Mesodermal cell (in vitro differentiated cells): ENCODE results near the gene TNFRSF12A.

Experiments used
- H3K27ac ChIP-seq: 2 replicates; pipeline ENCODE4 v1.7.0; 2013; ENCODE audit warnings: mild to moderate bottlenecking, low read depth, low read length, moderate library complexity; ENCODE audit not compliant: severe bottlenecking
- H3K36me3 ChIP-seq: 2 replicates; pipeline ENCODE4 v1.7.1; 2013; ENCODE audit warnings: mild to moderate bottlenecking, low read length, moderate library complexity; ENCODE audit not compliant: control insufficient read depth, insufficient read depth
- H3K4me1 ChIP-seq: one replicate; pipeline ENCODE4 v1.7.1; 2013; ENCODE audit warnings: mild to moderate bottlenecking, low read length; ENCODE audit not compliant: insufficient read depth, control insufficient read depth, poor library complexity, severe bottlenecking
- H3K4me3 ChIP-seq: 2 replicates; pipeline ENCODE4 v1.7.0; 2013; ENCODE audit warnings: low read length, control low read depth, mild to moderate bottlenecking; ENCODE audit not compliant: insufficient read depth, poor library complexity, severe bottlenecking; ENCODE audit errors: extremely low read depth
- H3K9me3 ChIP-seq: 2 replicates; pipeline ENCODE4 v1.7.1; 2013; ENCODE audit warnings: mild to moderate bottlenecking, low read length, moderate library complexity; ENCODE audit not compliant: control insufficient read depth
- WGBS, 2 experiments: methylation state at CpG; one replicate each; pipeline ENCODE4 v1.1.5; 2013; ENCODE audit warnings: missing lambda C conversion rate in 2 of 2; ENCODE audit not compliant: insufficient coverage in 2 of 2; 5-methylcytosine and 5-hydroxymethylcytosine counted together

The TNFRSF12A gene

GRCh38 chr16:3001316-3001715 lies 18.9 kb upstream of the TNFRSF12A start:
- H3K9me3 ChIP-seq: no peaks in the 10 kb centered on the region
- H3K27ac ChIP-seq: no peak overlapping the region
- no peaks in the 10 kb centered on the region for H3K36me3 ChIP-seq
- H3K4me1 ChIP-seq: no peaks in the 10 kb centered on the region
- WGBS, 2 experiments: 78 to 85% methylated on average over 7 to 8 of the region's 12 CpGs
- H3K4me3 ChIP-seq: no peak overlapping the region

- Histone ChIP-seq H3K4me3 (no peak overlapping the region), H3K27ac (no peak overlapping the region), H3K9me3 (no peaks in the 10 kb centered on the region), H3K4me1 (peaks cover 18% of the 10 kb centered on the region), H3K36me3 (no peaks in the 10 kb centered on the region)
- WGBS, 2 experiments: 6 to 7% methylated on average over 38 to 43 of the region's 58 CpGs
Measured at GRCh38 chr16:3003582-3004270, 16.4 kb upstream of the TNFRSF12A start.

GRCh38 chr16:3004319-3004718 lies 15.8 kb upstream of the TNFRSF12A start:
- no peaks in the 10 kb centered on the region for H3K9me3 ChIP-seq
- no peak overlapping the region for H3K4me3 ChIP-seq
- no peaks in the 10 kb centered on the region for H3K36me3 ChIP-seq
- H3K4me1 ChIP-seq: peaks cover 20% of the 10 kb centered on the region
- no peak overlapping the region for H3K27ac ChIP-seq
- 0 to 1% methylated on average over 37 to 60 of the region's 67 CpGs for WGBS, 2 experiments

DNA sequence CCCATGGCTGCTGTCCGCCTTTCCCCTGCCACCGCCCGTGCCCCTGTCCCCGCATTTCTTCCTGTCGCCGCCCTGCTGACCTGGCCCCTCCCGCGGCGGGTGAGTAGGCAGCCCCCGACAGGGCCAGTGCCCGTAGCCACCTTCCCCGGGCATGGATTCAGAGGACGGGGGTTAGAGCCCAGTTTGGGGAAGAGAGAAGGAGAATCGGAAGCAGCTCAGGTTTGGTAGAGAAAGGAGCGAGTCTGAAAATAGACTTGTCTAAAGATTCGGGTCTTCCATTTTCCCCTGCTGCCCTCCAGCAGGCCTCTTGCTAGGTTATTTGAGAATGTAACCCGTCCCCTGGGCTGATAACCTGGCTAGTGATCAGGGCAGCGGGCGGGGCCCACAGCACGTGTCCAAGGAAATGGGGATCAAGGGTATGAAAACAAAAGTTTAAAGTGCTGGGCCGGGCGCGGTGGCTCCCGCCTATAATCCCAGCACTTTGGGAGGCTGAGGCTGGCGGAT lies 15.3 kb upstream of the TNFRSF12A start:
- peaks cover 25% of the 10 kb centered on the region for H3K4me1 ChIP-seq
- no peaks in the 10 kb centered on the region for H3K9me3 ChIP-seq
- peak overlapping the region; percentile 18 for H3K4me3 ChIP-seq
- H3K27ac ChIP-seq: no peak overlapping the region
- no peaks in the 10 kb centered on the region for H3K36me3 ChIP-seq
- 3 to 6% methylated on average over 12 to 20 of the region's 25 CpGs for WGBS, 2 experiments

DNA sequence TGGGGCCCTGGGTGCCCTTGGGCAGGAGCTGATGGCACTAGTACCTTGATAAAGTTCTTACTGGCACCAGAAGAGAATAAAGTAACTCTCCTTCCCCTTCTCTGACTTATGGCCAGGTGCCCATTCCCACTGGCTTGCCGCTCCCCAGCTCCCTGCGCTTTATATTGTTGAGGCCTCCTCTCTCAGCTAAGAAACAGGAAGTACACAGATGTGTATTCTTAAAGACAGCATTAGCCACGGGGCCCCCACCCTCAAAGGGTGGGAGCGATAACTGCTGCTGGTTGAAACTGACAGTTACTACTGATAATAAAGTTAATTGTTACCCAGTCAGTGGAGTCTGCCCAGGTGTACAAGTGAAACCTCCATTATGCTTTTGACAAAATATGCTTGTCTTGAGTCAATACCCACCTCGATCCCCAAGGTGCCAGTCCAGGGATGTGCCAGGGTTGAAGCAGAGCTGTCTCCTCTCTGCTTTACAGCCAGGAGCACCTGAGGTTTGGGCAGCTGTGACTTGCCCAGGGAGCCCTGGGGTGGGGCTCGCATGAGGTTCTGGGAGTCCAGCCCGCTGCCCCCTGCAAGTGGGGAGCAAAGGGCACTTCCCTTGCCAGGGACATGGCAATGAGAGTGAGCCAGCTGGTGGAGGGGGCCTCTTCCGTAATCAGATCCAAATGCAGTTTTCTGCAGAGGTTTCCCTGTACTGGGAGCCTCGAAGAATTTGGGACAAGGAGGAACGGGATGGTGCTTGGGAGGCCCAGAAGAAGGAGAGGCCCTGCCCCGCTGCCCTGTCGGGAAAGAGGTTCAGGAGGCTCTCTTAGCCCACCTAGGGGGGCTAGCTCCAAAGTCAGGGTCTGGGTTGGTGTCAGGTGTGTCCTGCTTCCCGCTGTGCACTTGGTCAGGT lies 12.9 kb upstream of the TNFRSF12A start:
- H3K4me1 ChIP-seq: peaks cover 31% of the 10 kb centered on the region
- H3K36me3 ChIP-seq: no peaks in the 10 kb centered on the region
- no peak overlapping the region for H3K4me3 ChIP-seq
- no peak overlapping the region for H3K27ac ChIP-seq
- no peaks in the 10 kb centered on the region for H3K9me3 ChIP-seq
- WGBS, 2 experiments: 60% methylated on average over 12 to 13 of the region's 13 CpGs

DNA sequence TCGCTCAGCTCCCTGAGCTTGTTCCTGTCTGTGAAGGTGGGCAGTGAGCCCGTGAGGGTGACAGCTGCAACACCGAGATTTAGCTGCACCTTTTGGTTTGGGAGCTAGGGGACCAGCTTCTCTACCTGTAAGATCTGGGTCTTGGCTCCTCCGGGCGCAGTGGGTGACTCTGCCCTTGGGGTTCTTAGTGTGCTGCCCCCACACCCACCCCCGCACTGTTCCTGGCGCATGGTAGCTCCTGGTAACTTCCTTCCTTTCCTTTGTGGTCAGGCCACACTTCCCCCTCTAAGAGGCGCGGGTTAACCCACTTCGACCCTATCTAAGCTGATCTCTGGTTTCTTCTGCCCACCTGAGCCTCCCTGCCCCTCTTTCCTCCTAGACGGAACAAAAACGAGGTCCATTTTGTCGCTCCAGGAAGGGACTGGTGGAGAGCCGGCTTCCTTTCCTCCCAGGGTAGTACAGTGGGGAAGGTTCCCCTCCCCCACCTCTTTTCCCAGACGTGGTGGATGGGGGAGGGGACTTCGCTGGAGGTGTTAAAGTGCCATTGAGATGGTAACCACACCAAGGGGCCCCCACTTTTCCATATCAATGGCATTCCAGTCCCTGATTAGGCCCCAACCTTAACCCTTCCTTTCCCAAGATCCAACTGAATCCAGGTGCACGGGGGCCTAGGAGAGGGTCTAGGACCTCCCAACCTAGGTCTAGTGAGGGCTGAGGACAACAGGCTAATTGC lies 12.0 kb upstream of the TNFRSF12A start:
- WGBS, 2 experiments: 13 to 22% methylated on average over 10 to 11 of the region's 17 CpGs
- Histone ChIP-seq H3K9me3 (no peaks in the 10 kb centered on the region), H3K36me3 (no peaks in the 10 kb centered on the region), H3K27ac (no peak overlapping the region), H3K4me3 (no peak overlapping the region), H3K4me1 (peaks cover 38% of the 10 kb centered on the region)

DNA sequence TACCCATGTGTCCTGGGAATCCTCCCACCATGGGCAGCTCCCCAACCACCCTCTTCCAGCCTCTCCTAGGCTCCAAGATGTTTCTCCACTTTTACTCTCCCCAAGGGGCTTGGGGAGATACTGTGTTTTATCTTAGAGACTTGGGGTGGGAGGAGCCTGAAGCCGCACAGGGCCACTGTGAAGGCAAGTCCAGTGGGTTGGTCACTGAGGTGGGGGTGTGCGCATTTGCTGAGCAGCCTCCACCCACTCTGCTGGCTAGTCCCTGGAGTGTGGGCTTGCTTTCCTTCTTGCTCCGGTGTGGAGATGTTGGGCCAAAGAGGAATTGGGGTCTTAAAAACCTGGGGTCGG lies 11.5 kb upstream of the TNFRSF12A start:
- Histone ChIP-seq H3K4me3 (no peak overlapping the region), H3K36me3 (no peaks in the 10 kb centered on the region), H3K4me1 (peaks cover 39% of the 10 kb centered on the region), H3K27ac (no peak overlapping the region), H3K9me3 (no peaks in the 10 kb centered on the region)
- 51% methylated on average over 4 of the region's 4 CpGs for WGBS, 2 experiments

DNA sequence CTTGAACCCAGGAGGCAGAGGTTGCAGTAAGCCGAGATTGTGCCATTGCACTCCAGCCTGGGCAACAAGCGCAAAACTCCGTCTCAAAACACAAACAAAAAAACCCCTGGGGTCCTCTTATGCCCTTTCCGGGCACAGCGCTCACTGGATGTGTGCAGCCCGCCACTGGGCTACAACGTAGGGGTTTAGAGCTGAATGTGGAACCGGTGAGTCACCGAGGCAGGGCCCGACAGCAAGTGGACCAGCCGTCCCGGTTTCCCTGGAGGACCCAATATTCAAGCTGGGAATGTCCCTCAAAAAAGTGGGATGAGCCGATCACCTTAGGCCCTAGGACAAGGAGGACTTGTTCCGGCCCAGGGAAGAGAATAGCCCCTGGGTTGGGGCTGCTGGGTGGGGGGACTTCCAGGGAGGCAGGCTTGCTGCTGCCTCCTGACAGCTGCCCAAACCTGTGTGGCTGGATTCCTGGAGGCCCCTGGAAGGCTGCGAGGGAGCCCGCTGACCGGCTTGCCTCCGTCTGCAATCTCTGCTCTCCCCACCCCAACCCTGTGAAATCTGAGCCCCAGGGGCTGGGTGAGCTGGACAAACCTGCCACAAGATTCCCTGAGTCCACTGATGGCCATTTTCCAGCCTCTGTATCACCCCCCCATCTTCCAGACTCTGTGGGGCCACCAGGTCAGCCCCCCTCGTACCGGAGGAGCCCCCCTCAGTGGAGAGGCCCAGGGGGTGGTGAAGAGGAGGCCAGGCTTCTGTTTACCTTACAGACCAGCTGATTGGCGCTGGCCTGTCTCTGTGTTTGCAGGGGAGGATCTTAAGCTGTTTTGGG lies 10.4 kb upstream of the TNFRSF12A start:
- 34 to 38% methylated on average over 14 to 18 of the region's 21 CpGs for WGBS, 2 experiments
- no peaks in the 10 kb centered on the region for H3K9me3 ChIP-seq
- peaks cover 41% of the 10 kb centered on the region for H3K4me1 ChIP-seq
- peak overlapping the region; percentile 23 for H3K27ac ChIP-seq
- H3K36me3 ChIP-seq: no peaks in the 10 kb centered on the region
- H3K4me3 ChIP-seq: no peak overlapping the region

DNA sequence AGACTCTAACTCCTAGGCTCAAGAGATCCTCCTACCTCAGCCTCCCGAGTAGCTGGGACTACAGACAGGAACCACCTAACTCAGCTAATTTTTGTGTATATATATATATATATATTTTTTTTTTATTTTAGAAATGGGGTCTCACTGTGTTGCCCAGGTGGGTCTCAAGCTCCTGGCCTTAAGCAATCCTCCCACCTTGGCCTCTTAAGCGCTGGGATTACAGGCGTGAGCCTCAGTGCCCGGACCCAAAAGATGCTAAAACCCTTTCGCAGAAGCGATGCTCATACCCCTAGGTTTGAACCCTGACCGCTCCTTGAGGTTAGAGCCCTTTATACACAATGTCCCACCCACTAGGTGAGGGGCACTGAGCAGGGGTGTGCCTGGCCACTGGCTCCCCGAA lies 9.7 kb upstream of the TNFRSF12A start:
- Histone ChIP-seq H3K36me3 (no peaks in the 10 kb centered on the region), H3K9me3 (no peaks in the 10 kb centered on the region), H3K4me1 (peaks cover 41% of the 10 kb centered on the region), H3K27ac (no peak overlapping the region), H3K4me3 (no peak overlapping the region)
- WGBS, 2 experiments: 98 to 100% methylated on average over 4 to 6 of the region's 8 CpGs

- no peaks in the 10 kb centered on the region for H3K9me3 ChIP-seq
- H3K4me1 ChIP-seq: peaks cover 37% of the 10 kb centered on the region
- no peak overlapping the region for H3K4me3 ChIP-seq
- 27 to 37% methylated on average over 12 to 15 of the region's 19 CpGs for WGBS, 2 experiments
- H3K36me3 ChIP-seq: no peaks in the 10 kb centered on the region
- no peak overlapping the region for H3K27ac ChIP-seq
Measured at GRCh38 chr16:3012246-3012645, 7.9 kb upstream of the TNFRSF12A start.
